GM12873 (cell line): ENCODE measurements around the gene PIGQ.
A peak's percentile ranks its signal among the peaks of the same experiment; 100 is the strongest.

Experiments
- TF ChIP-seq, protein P1 (sequence below): IDR thresholded peaks from 2 replicates; pipeline ENCODE4 v1.5.1; 2012; ENCODE audit warnings: low read depth, mild to moderate bottlenecking, moderate library complexity, low read length, control low read depth; ENCODE audit not compliant: insufficient read depth; ENCODE audit errors: missing control alignments

PIGQ gene

DNA sequence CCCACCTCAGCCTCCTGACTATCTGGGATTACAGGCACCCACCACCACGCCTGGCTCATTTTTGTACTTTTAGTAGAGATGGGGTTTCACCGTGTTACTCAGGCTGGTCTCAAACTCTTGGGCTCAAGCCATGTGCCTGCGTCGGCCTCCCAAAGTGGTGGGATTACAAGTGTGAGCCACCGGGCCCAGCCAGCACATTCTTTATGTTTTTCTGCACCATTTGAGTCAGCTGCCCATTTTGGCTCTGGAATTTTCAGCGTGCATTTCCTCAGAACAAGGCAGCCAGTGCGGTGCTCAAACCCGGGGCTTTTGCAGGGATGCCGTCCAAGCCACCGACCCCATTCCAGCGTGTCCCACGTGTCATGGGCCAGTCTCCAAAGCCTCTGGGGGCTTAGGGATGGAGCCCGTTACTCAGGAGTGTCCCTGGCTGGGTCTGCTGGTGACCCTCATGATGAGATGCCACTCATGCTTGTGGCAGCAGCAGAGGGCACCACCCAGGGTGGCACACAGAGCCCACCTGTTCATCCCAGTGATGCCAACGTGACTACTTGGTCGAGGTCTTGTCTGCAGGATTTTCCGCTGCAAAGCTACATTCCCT lies 16.4 kb downstream of the PIGQ start:
- TF ChIP-seq, protein P1, sequence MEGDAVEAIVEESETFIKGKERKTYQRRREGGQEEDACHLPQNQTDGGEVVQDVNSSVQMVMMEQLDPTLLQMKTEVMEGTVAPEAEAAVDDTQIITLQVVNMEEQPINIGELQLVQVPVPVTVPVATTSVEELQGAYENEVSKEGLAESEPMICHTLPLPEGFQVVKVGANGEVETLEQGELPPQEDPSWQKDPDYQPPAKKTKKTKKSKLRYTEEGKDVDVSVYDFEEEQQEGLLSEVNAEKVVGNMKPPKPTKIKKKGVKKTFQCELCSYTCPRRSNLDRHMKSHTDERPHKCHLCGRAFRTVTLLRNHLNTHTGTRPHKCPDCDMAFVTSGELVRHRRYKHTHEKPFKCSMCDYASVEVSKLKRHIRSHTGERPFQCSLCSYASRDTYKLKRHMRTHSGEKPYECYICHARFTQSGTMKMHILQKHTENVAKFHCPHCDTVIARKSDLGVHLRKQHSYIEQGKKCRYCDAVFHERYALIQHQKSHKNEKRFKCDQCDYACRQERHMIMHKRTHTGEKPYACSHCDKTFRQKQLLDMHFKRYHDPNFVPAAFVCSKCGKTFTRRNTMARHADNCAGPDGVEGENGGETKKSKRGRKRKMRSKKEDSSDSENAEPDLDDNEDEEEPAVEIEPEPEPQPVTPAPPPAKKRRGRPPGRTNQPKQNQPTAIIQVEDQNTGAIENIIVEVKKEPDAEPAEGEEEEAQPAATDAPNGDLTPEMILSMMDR = no peak

DNA sequence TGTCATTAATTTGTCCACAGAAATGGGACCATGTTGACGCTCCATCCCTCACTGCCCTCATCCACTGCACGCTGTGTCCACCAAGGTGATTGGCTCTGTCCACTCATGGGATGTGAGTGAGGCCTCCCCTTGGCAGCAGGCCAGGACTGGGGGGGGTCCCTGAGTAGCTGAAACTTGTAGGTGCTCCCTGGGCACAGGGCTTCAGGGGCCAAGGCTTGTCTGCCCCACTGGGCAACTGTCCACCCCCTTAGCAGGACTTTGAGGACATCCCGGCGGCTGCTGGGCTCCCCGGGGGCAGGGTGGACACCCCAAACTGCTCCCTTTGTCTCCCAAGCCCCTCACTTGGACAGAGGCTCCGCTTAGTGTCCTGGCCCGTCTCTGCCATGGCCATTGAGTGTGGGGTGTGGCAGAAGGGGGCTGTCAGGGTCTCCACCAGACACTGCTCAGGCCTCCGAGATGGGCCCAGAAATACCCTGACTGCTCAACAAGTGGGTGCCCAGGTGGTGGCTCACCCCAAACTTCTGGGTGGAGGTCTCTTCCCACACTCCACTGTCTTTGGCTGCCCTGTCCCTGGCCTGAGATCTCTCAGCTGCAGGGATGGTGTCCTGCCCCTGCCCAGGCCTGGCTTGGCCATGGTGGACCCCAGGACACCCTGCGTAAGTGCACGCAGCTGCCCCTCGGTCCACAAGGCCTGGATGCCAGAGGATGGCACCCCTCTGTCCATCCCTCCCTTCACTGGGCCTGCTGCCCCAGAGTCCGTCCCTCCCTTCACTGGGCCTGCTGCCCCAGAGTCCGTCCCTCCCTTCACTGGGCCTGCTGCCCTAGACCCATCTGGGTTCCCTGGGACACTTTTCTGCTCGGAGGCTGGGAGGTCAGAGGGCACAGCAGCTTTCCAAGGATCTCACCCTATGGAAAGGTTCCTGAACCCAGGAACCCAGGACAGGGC lies 17.1 kb downstream of the PIGQ start:
- TF ChIP-seq, protein P1 = no peak

DNA sequence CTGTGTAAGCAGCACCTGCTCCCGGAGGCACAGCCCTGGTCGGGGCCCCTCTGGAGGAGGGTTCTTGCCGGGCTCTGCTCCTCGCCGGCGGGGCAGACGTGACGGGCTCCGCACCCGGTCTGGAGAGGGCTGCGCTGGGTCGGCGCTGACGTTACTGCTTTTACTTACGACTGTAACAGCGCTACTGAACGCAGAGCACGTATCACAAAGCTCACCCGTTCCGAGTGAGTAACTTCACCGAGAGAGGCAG lies 18.8 kb downstream of the PIGQ start:
- TF ChIP-seq, protein P1 = no peak

DNA sequence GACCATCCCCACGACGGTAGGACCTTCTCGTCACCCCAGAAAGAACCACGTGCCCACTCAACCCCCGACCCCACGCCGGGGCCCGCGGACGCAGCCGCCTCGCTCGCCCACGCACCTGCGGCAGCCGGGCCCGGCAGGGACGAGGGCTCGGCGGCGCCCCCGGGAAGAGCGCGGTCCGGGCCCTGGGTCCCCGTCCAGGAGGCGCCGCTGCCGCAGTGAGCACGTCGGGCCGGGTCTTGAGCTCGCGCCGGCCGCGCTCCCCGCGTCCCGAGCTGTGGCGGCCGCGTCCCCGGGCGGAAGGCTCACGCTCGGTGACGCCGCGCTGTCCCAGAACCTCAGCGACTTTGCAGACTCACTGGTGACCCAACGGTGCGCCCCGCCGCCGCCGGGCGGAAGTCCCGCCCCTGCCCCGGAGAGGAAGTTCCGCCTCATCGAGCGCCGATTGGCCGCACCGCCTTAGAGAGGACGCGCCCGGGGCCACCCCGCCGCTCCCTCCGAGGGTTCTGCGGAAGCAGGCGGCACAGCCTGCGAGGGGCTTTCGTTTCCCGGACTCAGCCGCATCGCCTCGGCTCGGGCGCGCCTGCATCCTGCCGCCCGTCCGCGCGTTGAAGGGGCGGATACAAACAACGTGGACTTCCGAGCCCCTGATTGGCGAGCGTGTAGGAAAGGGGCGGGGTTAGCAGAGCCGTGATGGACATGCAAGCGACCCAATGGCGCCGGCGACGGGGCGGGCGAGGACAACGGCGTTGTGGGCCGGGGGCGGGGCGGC lies 19.3 kb downstream of the PIGQ start:
- TF ChIP-seq, protein P1 = no peak

DNA sequence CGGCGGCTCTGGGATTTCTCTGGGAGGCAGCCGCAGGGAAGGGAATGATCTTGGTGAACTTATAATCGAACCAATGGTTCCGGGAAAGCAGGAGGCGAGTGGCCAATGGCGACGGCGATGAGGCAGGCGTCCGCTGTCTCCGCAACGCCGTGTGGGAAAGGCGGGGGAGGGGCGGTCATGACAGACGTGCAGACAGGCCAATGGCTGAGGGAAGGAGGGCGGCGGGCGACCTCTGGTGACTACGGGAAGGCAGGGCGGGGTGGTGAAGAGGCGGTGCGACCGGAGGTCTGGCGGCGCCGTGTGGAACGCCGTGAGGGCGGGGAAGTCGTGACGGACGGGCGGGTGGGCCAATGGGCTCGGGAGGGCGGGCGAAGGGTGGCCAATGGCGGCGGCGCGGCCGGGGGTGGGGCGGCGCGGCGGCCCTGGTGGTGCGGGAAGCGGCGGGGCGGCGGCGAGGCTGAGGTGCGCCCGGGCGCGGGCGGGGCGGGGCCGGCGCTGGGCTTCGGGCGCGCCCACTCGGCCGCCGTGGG lies 20.0 kb downstream of the PIGQ start, which contains the start of gene RAB40C:
Gene RAB40C, plus strand, starts transcription at position 409 of the 530 bp plus-strand sequence. CDS start 226 bp downstream, outside the sequence.
- TF ChIP-seq, protein P1 = peak; percentile 3

DNA sequence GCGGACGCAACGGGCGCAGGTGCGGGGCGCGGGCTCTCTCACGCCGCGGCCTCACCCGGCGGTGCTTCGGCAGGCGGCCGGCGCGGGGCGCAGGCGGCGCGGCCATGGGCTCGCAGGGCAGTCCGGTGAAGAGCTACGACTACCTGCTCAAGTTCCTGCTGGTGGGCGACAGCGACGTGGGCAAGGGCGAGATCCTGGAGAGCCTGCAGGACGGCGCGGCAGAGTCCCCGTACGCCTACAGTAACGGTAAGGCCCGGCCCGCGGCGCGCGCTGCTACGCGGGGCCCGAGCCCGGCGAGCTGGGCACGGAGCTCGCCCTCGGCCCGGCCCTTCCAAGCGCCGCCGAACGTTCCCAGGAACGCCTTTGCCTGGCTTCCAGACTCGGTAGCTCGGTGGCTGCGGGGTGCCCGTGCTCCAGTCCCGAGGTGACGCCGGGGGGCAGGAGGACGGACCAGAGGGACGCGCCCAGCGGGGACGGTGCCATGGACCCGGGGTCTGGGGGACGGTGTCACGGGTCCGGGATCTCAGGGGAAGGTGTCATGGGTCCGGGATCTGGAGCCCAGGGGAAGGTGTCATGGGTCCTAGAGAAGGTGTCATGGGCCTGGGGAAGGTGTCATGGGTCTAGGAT lies 20.5 kb downstream of the PIGQ start:
- TF ChIP-seq, protein P1 = no peak
